Anterior cingulate cortex (tissue), 58 donors: ENCODE data around the gene BBS9.
"Not testable (repeated sequence)": the region's sequence is repeated elsewhere in the genome, so short reads cannot be mapped to it uniquely, and the experiment has no call there.

Source experiments
- DNase-seq, 58 donors: peaks; one replicate each; lab custom pipeline; 2025; lab: John Stamatoyannopoulos, UW

BBS9 gene

GRCh38 chr7:33271839-33272371 lies 142.5 kb downstream of the BBS9 start:
- not testable (repeated sequence) for DNase-seq

GRCh38 chr7:33273356-33273755 lies 144.0 kb downstream of the BBS9 start:
- no peak for DNase-seq

- no peak for DNase-seq
Observed at GRCh38 chr7:33276325-33276724, 147.0 kb downstream of the BBS9 start.

GRCh38 chr7:33276729-33277128 lies 147.4 kb downstream of the BBS9 start:
- DNase-seq = no peak

GRCh38 chr7:33278095-33278494 lies 148.7 kb downstream of the BBS9 start:
- DNase-seq = no peak

- no peak for DNase-seq
Observed at GRCh38 chr7:33286501-33286900, 157.1 kb downstream of the BBS9 start.

- DNase-seq = no peak
Observed at GRCh38 chr7:33287738-33288137, 158.4 kb downstream of the BBS9 start.

GRCh38 chr7:33298848-33299247 lies 169.5 kb downstream of the BBS9 start:
- DNase-seq = no peak

- DNase-seq = no peak
Observed at GRCh38 chr7:33299425-33299824, 170.1 kb downstream of the BBS9 start.

GRCh38 chr7:33300131-33300530 lies 170.8 kb downstream of the BBS9 start:
- no peak for DNase-seq

- no peak for DNase-seq
Observed at GRCh38 chr7:33300742-33301141, 171.4 kb downstream of the BBS9 start.

- not testable (repeated sequence) for DNase-seq
Observed at GRCh38 chr7:33303978-33304557, 174.7 kb downstream of the BBS9 start.

GRCh38 chr7:33307205-33307604 lies 177.8 kb downstream of the BBS9 start:
- no peak for DNase-seq

GRCh38 chr7:33310546-33310945 lies 181.2 kb downstream of the BBS9 start:
- no peak for DNase-seq

GRCh38 chr7:33325754-33326484 lies 196.6 kb downstream of the BBS9 start:
- no peak for DNase-seq

GRCh38 chr7:33326485-33326848 lies 197.1 kb downstream of the BBS9 start:
- no peak for DNase-seq

- DNase-seq = no peak
Observed at GRCh38 chr7:33327427-33327826, 198.1 kb downstream of the BBS9 start.

GRCh38 chr7:33334349-33334748 lies 205.0 kb downstream of the BBS9 start:
- no peak for DNase-seq

- DNase-seq = no peak
Observed at GRCh38 chr7:33336820-33337219, 207.5 kb downstream of the BBS9 start.

GRCh38 chr7:33339074-33339790 lies 209.9 kb downstream of the BBS9 start:
- DNase-seq = no peak

- DNase-seq = no peak
Observed at GRCh38 chr7:33346055-33346454, 216.7 kb downstream of the BBS9 start.

- no peak for DNase-seq
Observed at GRCh38 chr7:33350577-33350976, 221.2 kb downstream of the BBS9 start.
